Activated B cell treated with CpG ODN at 0.5 μM for 24 hours (primary cell): ENCODE data around the gene JPH3. TPM values are rescaled to one million over a fixed set of nuclear protein-coding genes. Genes with fewer than 3 reads are reported as not detected.

ENCODE experiments used
- ATAC-seq: fragments of 200-7000 bp; cut with Tn5 transposase; one replicate; pipeline ENCODE4 v1.10.0; 2021; ENCODE audit warnings: low read depth, mild to moderate bottlenecking, moderate library complexity
- CTCF ChIA-PET: fragments of 350-600 bp; sonication (Branson Sonifier 250); formaldehyde crosslinking; loops from one replicate; lab custom pipeline; 2021; ENCODE audit warnings: antibody characterized with exemption; lab: Charles Lee
- POLR2A ChIA-PET: fragments of 350-600 bp; sonication (Branson Sonifier 250); formaldehyde crosslinking; loops from one replicate; lab custom pipeline; 2021; ENCODE audit warnings: antibody characterized with exemption; lab: Charles Lee
- DNase-seq: peaks from one replicate; pipeline ENCODE4 v3.0.0; 2022
- H3K27ac Mint-ChIP-seq: one replicate; pipeline ENCODE4 v1.8.0; 2020; ENCODE audit warnings: mixed read lengths
- H3K27me3 Mint-ChIP-seq: one replicate; pipeline ENCODE4 v1.8.0; 2021; ENCODE audit warnings: mixed read lengths
- H3K36me3 Mint-ChIP-seq: one replicate; pipeline ENCODE4 v1.8.0; 2021; ENCODE audit warnings: low read depth, mixed read lengths
- H3K4me1 Mint-ChIP-seq: one replicate; pipeline ENCODE4 v1.8.0; 2021; ENCODE audit warnings: mixed read lengths
- H3K4me3 Mint-ChIP-seq: one replicate; pipeline ENCODE4 v1.8.0; 2020; ENCODE audit warnings: mild to moderate bottlenecking, mixed read lengths
- H3K9me3 Mint-ChIP-seq: one replicate; pipeline ENCODE4 v1.8.0; 2020; ENCODE audit warnings: mixed read lengths
- intact Hi-C: fragments of 100-400 bp; cut with micrococcal nuclease; formaldehyde crosslinking; loops from one replicate; pipeline ENCODE4 v1.15.1; 2024
- total RNA-seq: library from RNA; stranded (reverse); gene quantifications from 2 replicates; pipeline ENCODE4 v1.2.3, GENCODE V29; 2022
- TF ChIP-seq, protein P1 (sequence below): fragments of 200-600 bp; IDR thresholded peaks from one replicate; pipeline ENCODE4 v1.8.0; 2022; ENCODE audit warnings: antibody characterized with exemption, mild to moderate bottlenecking

The JPH3 gene
- total RNA-seq, 1 donor from 2014 or later = not detected

- TF ChIP-seq, protein P1, sequence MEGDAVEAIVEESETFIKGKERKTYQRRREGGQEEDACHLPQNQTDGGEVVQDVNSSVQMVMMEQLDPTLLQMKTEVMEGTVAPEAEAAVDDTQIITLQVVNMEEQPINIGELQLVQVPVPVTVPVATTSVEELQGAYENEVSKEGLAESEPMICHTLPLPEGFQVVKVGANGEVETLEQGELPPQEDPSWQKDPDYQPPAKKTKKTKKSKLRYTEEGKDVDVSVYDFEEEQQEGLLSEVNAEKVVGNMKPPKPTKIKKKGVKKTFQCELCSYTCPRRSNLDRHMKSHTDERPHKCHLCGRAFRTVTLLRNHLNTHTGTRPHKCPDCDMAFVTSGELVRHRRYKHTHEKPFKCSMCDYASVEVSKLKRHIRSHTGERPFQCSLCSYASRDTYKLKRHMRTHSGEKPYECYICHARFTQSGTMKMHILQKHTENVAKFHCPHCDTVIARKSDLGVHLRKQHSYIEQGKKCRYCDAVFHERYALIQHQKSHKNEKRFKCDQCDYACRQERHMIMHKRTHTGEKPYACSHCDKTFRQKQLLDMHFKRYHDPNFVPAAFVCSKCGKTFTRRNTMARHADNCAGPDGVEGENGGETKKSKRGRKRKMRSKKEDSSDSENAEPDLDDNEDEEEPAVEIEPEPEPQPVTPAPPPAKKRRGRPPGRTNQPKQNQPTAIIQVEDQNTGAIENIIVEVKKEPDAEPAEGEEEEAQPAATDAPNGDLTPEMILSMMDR = no peak
- no peak for ATAC-seq
- Mint-ChIP-seq H3K36me3 (peaks cover 22% of the 10 kb centered on the region), H3K4me3 (no peak overlapping the region), H3K9me3 (no peaks in the 10 kb centered on the region), H3K27ac (no peak overlapping the region), H3K4me1 (peaks cover 45% of the 10 kb centered on the region), H3K27me3 (no peaks in the 10 kb centered on the region)
- intact Hi-C loops = no loop called here
- DNase-seq = no peak
- ChIA-PET POLR2A (interaction anchor here (1.5 kb wide), 1 partner anchor 62 kb away, joined by 7 read pairs; no protein-coding TSS in a partner anchor), CTCF (interaction anchor here (0.7 kb wide), 1 partner anchor 865 kb away, joined by 3 read pairs; no protein-coding TSS in a partner anchor)
Measured at GRCh38 chr16:87697792-87698191, 95.5 kb downstream of the JPH3 start.

DNA sequence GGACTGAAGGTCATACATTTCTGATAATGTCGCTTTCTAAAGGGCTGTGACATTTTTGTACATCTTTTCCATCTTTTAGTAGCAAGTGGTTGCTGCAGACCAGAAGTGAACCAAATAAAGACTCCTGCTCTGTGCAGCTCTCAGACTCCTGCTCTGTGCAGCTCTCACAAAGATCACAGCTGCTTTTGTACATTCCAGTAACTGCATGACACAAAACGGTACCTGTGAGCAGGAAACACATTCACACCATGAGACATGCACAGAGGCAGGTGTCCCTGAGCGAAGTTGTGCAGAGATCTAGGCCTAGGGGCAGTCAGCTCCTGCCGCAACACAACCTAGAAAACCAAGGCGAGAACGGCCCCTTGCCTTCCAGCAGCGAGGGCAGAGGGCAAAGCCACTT lies 95.9 kb downstream of the JPH3 start:
- Mint-ChIP-seq H3K36me3 (peaks cover 22% of the 10 kb centered on the region), H3K4me3 (no peak overlapping the region), H3K27me3 (no peaks in the 10 kb centered on the region), H3K27ac (peak overlapping the region; percentile 56), H3K9me3 (no peaks in the 10 kb centered on the region), H3K4me1 (peaks cover 50% of the 10 kb centered on the region)
- intact Hi-C loops = no loop called here
- TF ChIP-seq, protein P1 = no peak
- POLR2A ChIA-PET = interaction anchor here (1.0 to 1.5 kb wide), 2 partner anchors 62 to 67 kb away, joined by 4 to 7 read pairs; partner anchors contain the start of gene KLHDC4
- ATAC-seq (peak; percentile 3), DNase-seq (no peak)
- CTCF ChIA-PET = interaction anchor here (0.7 to 2.2 kb wide), 2 partner anchors 62 to 865 kb away, joined by 3 to 10 read pairs; no protein-coding TSS in a partner anchor

- ATAC-seq (peak; percentile 11), DNase-seq (peak; percentile 34)
- no peak overlapping the region for H3K27ac Mint-ChIP-seq
- TF ChIP-seq, protein P1 = no peak
- POLR2A ChIA-PET = interaction anchor here (1.0 to 1.5 kb wide), 3 partner anchors 26 to 67 kb away, joined by 4 to 7 read pairs (median 4); partner anchors contain the start of gene KLHDC4
- H3K4me1 Mint-ChIP-seq = peaks cover 55% of the 10 kb centered on the region
- no peaks in the 10 kb centered on the region for H3K9me3 Mint-ChIP-seq
- no peaks in the 10 kb centered on the region for H3K27me3 Mint-ChIP-seq
- CTCF ChIA-PET = interaction anchor here (2.2 kb wide), 1 partner anchor 62 kb away, joined by 10 read pairs; no protein-coding TSS in a partner anchor
- intact Hi-C loops = no loop called here
- peak overlapping the region; percentile 38 for H3K4me3 Mint-ChIP-seq
- H3K36me3 Mint-ChIP-seq = peaks cover 24% of the 10 kb centered on the region
Measured at GRCh38 chr16:87698676-87699199, 96.4 kb downstream of the JPH3 start.

DNA sequence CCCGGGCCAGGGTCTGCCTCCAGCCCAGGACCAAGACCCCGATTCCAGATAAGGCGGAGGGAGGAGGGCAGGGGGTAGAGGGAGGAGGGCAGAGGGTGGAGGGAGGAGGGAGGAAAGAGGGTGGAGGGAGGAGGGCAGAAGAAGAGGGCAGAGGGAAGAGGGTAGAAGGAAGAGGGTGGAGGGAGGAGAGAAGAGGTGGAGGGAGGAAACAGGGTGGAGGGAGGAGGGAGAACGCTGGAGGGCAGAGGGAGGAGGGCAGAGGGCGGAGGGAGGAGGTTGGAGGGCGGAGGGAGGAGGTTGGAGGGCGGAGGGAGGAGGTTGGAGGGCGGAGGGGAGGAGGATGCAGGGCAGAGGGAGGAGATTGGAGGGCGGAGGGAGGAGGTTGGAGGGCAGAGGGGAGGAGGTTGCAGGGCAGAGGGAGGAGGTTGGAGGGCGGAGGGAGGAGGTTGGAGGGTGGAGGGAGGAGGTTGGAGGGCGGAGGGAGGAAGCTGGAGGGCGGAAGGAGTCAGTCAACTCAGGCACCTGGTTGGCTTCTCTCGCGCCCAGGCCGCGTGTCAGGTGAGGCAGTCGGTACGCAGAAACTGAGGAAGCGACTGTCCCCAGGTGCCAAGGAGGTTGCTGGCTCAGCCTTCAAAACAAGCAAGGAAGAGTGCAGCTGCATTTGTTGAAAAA lies 98.2 kb downstream of the JPH3 start:
- intact Hi-C loops = loop anchor here (2.0 to 10.0 kb wide), 5 partner anchors 24 to 1138 kb away; partner anchors contain the start of genes KLHDC4, SLC7A5 and ZCCHC14
- POLR2A ChIA-PET = interaction anchor here (0.6 to 2.5 kb wide), 9 partner anchors 10 to 764 kb away, joined by 3 to 12 read pairs (median 5); partner anchors contain the start of gene KLHDC4
- Mint-ChIP-seq H3K4me3 (no peak overlapping the region), H3K27me3 (no peaks in the 10 kb centered on the region), H3K9me3 (no peaks in the 10 kb centered on the region), H3K4me1 (peaks cover 58% of the 10 kb centered on the region), H3K36me3 (peaks cover 20% of the 10 kb centered on the region), H3K27ac (peak overlapping the region; percentile 82)
- no peak for DNase-seq
- no peak for ATAC-seq
- TF ChIP-seq, protein P1 = no peak
- CTCF ChIA-PET = interaction anchor here (1.6 to 2.4 kb wide), 3 partner anchors 64 to 68 kb away, joined by 5 to 10 read pairs (median 6); no protein-coding TSS in a partner anchor
